Mesenchymal stem cell (in vitro differentiated cells and primary cell): ENCODE results near the gene MAU2.

Source experiments
- DNase-seq: peaks from one replicate; pipeline ENCODE4 v3.0.0-alpha.2; 2013
- H2AFZ ChIP-seq: one replicate; pipeline ENCODE4 v1.6.1; 2013; ENCODE audit warnings: low read depth, mild to moderate bottlenecking, control low read depth, inconsistent platforms, low read length, moderate library complexity
- H2AK5ac ChIP-seq: 2 replicates; pipeline ENCODE4 v1.6.1; 2013; ENCODE audit warnings: low read length, moderate library complexity, mild to moderate bottlenecking, inconsistent platforms; ENCODE audit not compliant: severe bottlenecking
- H2BK120ac ChIP-seq: one replicate; pipeline ENCODE4 v1.6.1; 2013; ENCODE audit warnings: low read depth, mild to moderate bottlenecking, inconsistent platforms, low read length, moderate library complexity
- H2BK12ac ChIP-seq, 2 experiments: one replicate each; pipeline ENCODE4 v1.6.1; 2013; ENCODE audit warnings: inconsistent platforms in 2 of 2, low read length in 2 of 2, mild to moderate bottlenecking in 2 of 2, moderate library complexity in 2 of 2, control low read depth in 1 of 2
- H2BK15ac ChIP-seq: one replicate; pipeline ENCODE4 v1.6.1; 2013; ENCODE audit warnings: mild to moderate bottlenecking, low read depth, inconsistent platforms; ENCODE audit not compliant: poor library complexity, severe bottlenecking
- H2BK5ac ChIP-seq: 2 replicates; pipeline ENCODE4 v1.6.1; 2013; ENCODE audit warnings: low read depth, mild to moderate bottlenecking, low read length, control low read depth, inconsistent platforms; ENCODE audit not compliant: poor library complexity, severe bottlenecking
- H3K14ac ChIP-seq, 2 experiments: one replicate each; pipeline ENCODE4 v1.6.1; 2013; ENCODE audit warnings: inconsistent platforms in 2 of 2, low read length in 2 of 2, control low read depth in 1 of 2, mild to moderate bottlenecking in 1 of 2, moderate library complexity in 1 of 2
- H3K18ac ChIP-seq, 2 experiments: one replicate each; pipeline ENCODE4 v1.6.1; 2013; ENCODE audit warnings: inconsistent platforms in 2 of 2, low read length in 2 of 2, control low read depth in 1 of 2, low read depth in 1 of 2, mild to moderate bottlenecking in 1 of 2
- H3K23ac ChIP-seq, 2 experiments: one replicate each; pipeline ENCODE4 v1.6.1; 2013; ENCODE audit warnings: inconsistent platforms in 2 of 2, low read length in 2 of 2, mild to moderate bottlenecking in 2 of 2, moderate library complexity in 2 of 2, control low read depth in 1 of 2
- H3K27ac ChIP-seq: 2 replicates; pipeline ENCODE4 v1.5.1; 2013; ENCODE audit warnings: mild to moderate bottlenecking, moderate library complexity, low read length, control low read depth, inconsistent platforms; ENCODE audit not compliant: poor library complexity, severe bottlenecking
- H3K27me3 ChIP-seq, 2 experiments: 2 replicates each; pipeline versions ENCODE4 v1.6.1 to v1.7.0; 2013; ENCODE audit warnings: low read length in 2 of 2, mild to moderate bottlenecking in 2 of 2, moderate library complexity in 2 of 2, control low read depth in 1 of 2, inconsistent platforms in 1 of 2; ENCODE audit not compliant: control insufficient read depth in 1 of 2, insufficient read depth in 1 of 2
- H3K36me3 ChIP-seq, 2 experiments: 2 replicates each; pipeline versions ENCODE4 v1.6.1 to v1.7.0; 2013; ENCODE audit warnings: low read length in 2 of 2, control low read depth in 1 of 2, inconsistent platforms in 1 of 2, low read depth in 1 of 2, mild to moderate bottlenecking in 1 of 2; ENCODE audit not compliant: insufficient read depth in 2 of 2, control insufficient read depth in 1 of 2
- H3K4ac ChIP-seq, 2 experiments: one replicate each; pipeline ENCODE4 v1.6.1; 2013; ENCODE audit warnings: inconsistent platforms in 2 of 2, low read length in 2 of 2, mild to moderate bottlenecking in 2 of 2, moderate library complexity in 2 of 2, control low read depth in 1 of 2, low read depth in 1 of 2
- H3K4me1 ChIP-seq: 2 replicates; pipeline ENCODE4 v1.6.1; 2013; ENCODE audit warnings: low read depth, low read length, control low read depth; ENCODE audit not compliant: control insufficient read depth, insufficient read depth
- H3K4me2 ChIP-seq: 2 replicates; pipeline ENCODE4 v1.6.1; 2013; ENCODE audit warnings: low read length, mild to moderate bottlenecking, inconsistent platforms; ENCODE audit not compliant: poor library complexity, severe bottlenecking
- H3K4me3 ChIP-seq, 2 experiments: 2 replicates each; pipeline versions ENCODE4 v1.5.1 to v1.7.0; 2013; ENCODE audit warnings: low read length in 2 of 2, mild to moderate bottlenecking in 2 of 2, control low read depth in 1 of 2, low read depth in 1 of 2; ENCODE audit not compliant: insufficient read depth in 1 of 2
- H3K79me1 ChIP-seq: replicated peaks from 2 replicates; pipeline ENCODE4 v1.6.1; 2013; ENCODE audit warnings: mild to moderate bottlenecking, control low read depth, low read length, inconsistent platforms; ENCODE audit not compliant: poor library complexity, severe bottlenecking
- H3K9ac ChIP-seq: 2 replicates; pipeline ENCODE4 v1.7.0; 2013; ENCODE audit warnings: mild to moderate bottlenecking, low read length, moderate library complexity
- H3K9me3 ChIP-seq: 2 replicates; pipeline ENCODE4 v1.7.0; 2013; ENCODE audit warnings: mild to moderate bottlenecking, low read length; ENCODE audit not compliant: control insufficient read depth
- H4K8ac ChIP-seq: one replicate; pipeline ENCODE4 v1.6.1; 2013; ENCODE audit warnings: inconsistent platforms, mild to moderate bottlenecking, low read length, moderate library complexity
- H4K91ac ChIP-seq: one replicate; pipeline ENCODE4 v1.6.1; 2013; ENCODE audit warnings: mild to moderate bottlenecking, low read length, inconsistent platforms
- WGBS: methylation state at CpG from one replicate; pipeline ENCODE4 v1.1.7; 2013; ENCODE audit warnings: mixed read lengths; 5-methylcytosine and 5-hydroxymethylcytosine counted together

The MAU2 gene

DNA sequence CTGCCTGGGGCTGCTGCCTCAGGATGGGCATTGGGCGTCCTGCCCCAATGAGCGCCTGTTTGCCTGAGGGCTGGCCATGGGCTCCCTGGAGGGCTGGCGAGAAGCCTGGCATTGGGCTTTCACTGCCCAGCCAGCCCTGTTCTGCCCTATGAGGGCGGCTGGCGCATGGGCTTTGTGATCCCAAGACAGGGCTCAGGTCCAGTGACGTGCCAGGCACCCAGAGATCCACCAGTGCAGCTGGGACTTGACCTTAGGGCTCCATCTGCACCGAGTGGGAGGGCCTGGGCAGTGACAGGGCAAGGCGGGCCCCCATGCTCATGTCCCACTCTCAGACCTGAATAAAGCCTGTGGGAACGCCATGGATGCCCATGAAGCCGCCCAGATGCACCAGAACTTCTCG lies 34.3 kb downstream of the MAU2 start:
- H3K9ac ChIP-seq = no peak overlapping the region
- peaks cover 71 to 76% of the 10 kb centered on the region in 2 experiments for H3K36me3 ChIP-seq
- no peak overlapping the region for H3K4me3 ChIP-seq
- no peak overlapping the region for H2AFZ ChIP-seq
- no peak overlapping the region for H2AK5ac ChIP-seq
- H3K4me1 ChIP-seq = no peaks in the 10 kb centered on the region
- H4K91ac ChIP-seq = no peak overlapping the region
- H2BK5ac ChIP-seq = no peak overlapping the region
- H2BK12ac ChIP-seq = no peak overlapping the region
- peaks cover 6% of the 10 kb centered on the region for H3K79me1 ChIP-seq
- no peak overlapping the region for H3K27ac ChIP-seq
- 97% methylated on average over 11 of the region's 11 CpGs for WGBS
- H2BK120ac ChIP-seq = no peak overlapping the region
- H3K4ac ChIP-seq = no peak overlapping the region
- H2BK15ac ChIP-seq = no peak overlapping the region
- H3K27me3 ChIP-seq = no peaks in the 10 kb centered on the region
- DNase-seq = no peak
- H3K4me2 ChIP-seq = no peak overlapping the region
- no peak overlapping the region for H4K8ac ChIP-seq
- H3K18ac ChIP-seq = no peak overlapping the region
- H3K9me3 ChIP-seq = no peaks in the 10 kb centered on the region
- no peak overlapping the region for H3K23ac ChIP-seq
- H3K14ac ChIP-seq = no peak overlapping the region

GRCh38 chr19:19355606-19356139 lies 35.0 kb downstream of the MAU2 start:
- Histone ChIP-seq H2BK120ac (no peak overlapping the region), H3K27ac (no peak overlapping the region), H4K91ac (no peak overlapping the region), H3K4me1 (no peaks in the 10 kb centered on the region), H4K8ac (no peak overlapping the region), H3K9ac (no peak overlapping the region), H3K36me3 (peaks cover 71% of the 10 kb centered on the region in 2 experiments), H3K27me3 (no peaks in the 10 kb centered on the region), H3K18ac (no peak overlapping the region), H2BK15ac (no peak overlapping the region), H3K14ac (no peak overlapping the region), H3K4me3 (no peak overlapping the region), H3K23ac (no peak overlapping the region), H3K4ac (no peak overlapping the region), H2BK12ac (no peak overlapping the region), H2AFZ (no peak overlapping the region), H3K9me3 (no peaks in the 10 kb centered on the region), H2AK5ac (no peak overlapping the region), H3K4me2 (no peak overlapping the region), H2BK5ac (no peak overlapping the region), H3K79me1 (peaks cover 6% of the 10 kb centered on the region)
- DNase-seq = no peak
- WGBS = 97% methylated on average over 18 of the region's 18 CpGs

DNA sequence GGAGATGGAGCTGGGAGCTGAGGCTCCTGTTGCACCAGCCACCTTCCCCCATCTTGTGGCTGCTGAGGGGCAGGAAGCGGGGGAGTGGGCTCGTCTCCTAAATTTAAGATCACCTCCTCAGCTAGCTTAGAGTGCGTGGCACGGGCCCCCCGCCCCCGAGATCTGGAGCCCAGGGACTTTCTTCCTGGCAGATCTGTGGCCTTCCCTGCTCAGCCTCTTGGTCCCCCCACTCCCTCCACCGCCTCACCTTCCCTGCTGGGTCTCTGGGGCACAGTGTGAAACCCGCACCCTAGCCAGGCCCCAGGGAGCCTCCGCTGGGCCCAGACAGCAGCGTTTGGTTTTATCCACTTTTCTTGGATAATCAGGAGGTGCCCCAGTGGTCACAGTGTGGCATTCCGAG lies 35.9 kb downstream of the MAU2 start:
- no peaks in the 10 kb centered on the region for H3K4me1 ChIP-seq
- no peak overlapping the region for H3K14ac ChIP-seq
- no peaks in the 10 kb centered on the region for H3K9me3 ChIP-seq
- peaks cover 6% of the 10 kb centered on the region for H3K79me1 ChIP-seq
- peaks cover 66 to 71% of the 10 kb centered on the region in 2 experiments for H3K36me3 ChIP-seq
- H3K27me3 ChIP-seq = no peaks in the 10 kb centered on the region
- no peak overlapping the region for H3K4ac ChIP-seq
- no peak overlapping the region for H3K23ac ChIP-seq
- no peak overlapping the region for H2BK5ac ChIP-seq
- H2BK15ac ChIP-seq = no peak overlapping the region
- no peak overlapping the region for H4K91ac ChIP-seq
- H2AFZ ChIP-seq = no peak overlapping the region
- DNase-seq = no peak
- H3K4me2 ChIP-seq = no peak overlapping the region
- H3K4me3 ChIP-seq = no peak overlapping the region
- H3K18ac ChIP-seq = no peak overlapping the region
- whole genome bisulfite sequencing = 95% methylated on average over 11 of the region's 11 CpGs
- H2BK12ac ChIP-seq = no peak overlapping the region
- no peak overlapping the region for H3K9ac ChIP-seq
- no peak overlapping the region for H2AK5ac ChIP-seq
- no peak overlapping the region for H4K8ac ChIP-seq
- no peak overlapping the region for H3K27ac ChIP-seq
- H2BK120ac ChIP-seq = no peak overlapping the region

DNA sequence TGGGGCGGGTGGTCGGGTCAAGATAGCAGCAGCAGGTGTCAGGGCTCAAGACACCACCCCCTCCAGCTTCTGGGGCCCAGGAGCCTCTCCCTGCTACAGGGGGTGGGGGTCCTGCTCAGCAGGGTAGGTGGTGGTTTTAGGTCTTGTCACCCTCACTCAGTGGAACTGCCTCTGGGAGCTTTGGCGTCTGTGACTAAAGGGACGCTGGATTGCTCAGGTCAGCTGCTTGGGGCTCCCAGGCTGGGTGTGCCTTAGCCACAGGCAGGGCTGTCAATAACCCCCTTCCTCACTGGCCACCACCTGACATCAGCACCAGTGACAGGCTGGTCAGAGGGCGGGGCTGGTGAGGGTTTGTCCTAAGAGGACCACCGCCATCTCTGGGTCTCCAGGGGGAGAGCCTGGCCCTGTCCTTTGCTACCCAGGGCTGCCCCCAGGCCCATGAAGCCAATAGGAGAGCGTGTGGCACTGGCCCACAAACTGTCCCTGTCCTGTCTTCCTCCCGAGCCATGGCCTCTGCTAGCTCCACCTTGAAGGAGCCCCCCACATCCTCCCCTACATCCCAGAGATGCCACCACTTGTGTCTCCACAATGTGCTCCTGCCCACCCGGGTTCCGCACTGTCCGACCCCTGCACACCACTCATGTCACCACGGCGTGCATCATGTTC lies 36.4 kb downstream of the MAU2 start:
- Histone ChIP-seq H3K9me3 (no peaks in the 10 kb centered on the region), H4K8ac (no peak overlapping the region), H3K23ac (no peak overlapping the region), H3K27me3 (no peaks in the 10 kb centered on the region), H3K9ac (no peak overlapping the region), H3K4me2 (no peak overlapping the region), H2BK120ac (no peak overlapping the region), H3K18ac (no peak overlapping the region), H3K36me3 (peaks cover 66 to 67% of the 10 kb centered on the region in 2 experiments), H3K4ac (no peak overlapping the region), H3K27ac (no peak overlapping the region), H2BK5ac (no peak overlapping the region), H2BK12ac (no peak overlapping the region), H3K14ac (no peak overlapping the region), H3K4me3 (no peak overlapping the region), H3K4me1 (no peaks in the 10 kb centered on the region), H3K79me1 (peaks cover 6% of the 10 kb centered on the region), H2AFZ (no peak overlapping the region), H4K91ac (no peak overlapping the region), H2BK15ac (no peak overlapping the region), H2AK5ac (no peak overlapping the region)
- no peak for DNase-seq
- 96% methylated on average over 11 of the region's 13 CpGs for WGBS
